IPS-NIHi11 (cell line): ENCODE data around the gene NDST1.
A peak's percentile ranks its signal among the peaks of the same experiment; 100 is the strongest.

Source experiments
- DNase-seq: peaks from one replicate; pipeline ENCODE4 v3.0.0; 2012; ENCODE audit warnings: mixed read lengths, low spot score

The NDST1 gene

GRCh38 chr5:150489360-150490295 lies 18.3 kb upstream of the NDST1 start:
- no peak for DNase-seq

GRCh38 chr5:150490296-150490669 lies 17.6 kb upstream of the NDST1 start:
- no peak for DNase-seq

- no peak for DNase-seq
These were observed 17.2 kb upstream of the NDST1 start for GRCh38 chr5:150490754-150491153.

- DNase-seq: no peak
These were observed 16.1 kb upstream of the NDST1 start for GRCh38 chr5:150491876-150492275.

- DNase-seq: no peak
These were observed 15.3 kb upstream of the NDST1 start for GRCh38 chr5:150492621-150493020.

- DNase-seq: no peak
These were observed 11.8 kb upstream of the NDST1 start for GRCh38 chr5:150496098-150496497.

GRCh38 chr5:150496534-150496933 lies 11.4 kb upstream of the NDST1 start:
- DNase-seq: no peak

- peak; percentile 66 for DNase-seq
These were observed 10.5 kb upstream of the NDST1 start for GRCh38 chr5:150497274-150497988.

GRCh38 chr5:150497989-150498317 lies 10.0 kb upstream of the NDST1 start:
- no peak for DNase-seq

- peak; percentile 78 for DNase-seq
These were observed 9.4 kb upstream of the NDST1 start for GRCh38 chr5:150498501-150498900.

GRCh38 chr5:150498971-150499370 lies 9.0 kb upstream of the NDST1 start:
- DNase-seq: no peak

- DNase-seq: no peak
These were observed 8.4 kb upstream of the NDST1 start for GRCh38 chr5:150499437-150499956.

- DNase-seq: no peak
These were observed 7.5 kb upstream of the NDST1 start for GRCh38 chr5:150500328-150500841.

- no peak for DNase-seq
These were observed 7.0 kb upstream of the NDST1 start for GRCh38 chr5:150500905-150501304.

- DNase-seq: no peak
These were observed 5.8 kb upstream of the NDST1 start for GRCh38 chr5:150502106-150502505.

GRCh38 chr5:150502847-150503246 lies 5.1 kb upstream of the NDST1 start:
- DNase-seq: no peak

GRCh38 chr5:150503386-150503785 lies 4.5 kb upstream of the NDST1 start:
- DNase-seq: no peak

- DNase-seq: no peak
These were observed 3.8 kb upstream of the NDST1 start for GRCh38 chr5:150503977-150504620.

- no peak for DNase-seq
These were observed 2.9 kb upstream of the NDST1 start for GRCh38 chr5:150505041-150505511.

GRCh38 chr5:150505816-150506215 lies 2.1 kb upstream of the NDST1 start:
- DNase-seq: no peak

GRCh38 chr5:150506571-150507473 lies 1.1 kb upstream of the NDST1 start:
- DNase-seq: no peak
